A549 (cell line): ENCODE measurements around the gene SIGLECL1. TPM values are rescaled to one million over a fixed set of nuclear protein-coding genes. Genes with fewer than 3 reads are reported as not detected.

Experiments
- ATAC-seq, 2 experiments: fragments of 200-7000 bp in 1 of 2; fragments of >200 bp in 1 of 2; cut with Nextera tagmentation in 1 of 2; cut with Tn5 transposase in 1 of 2; 3 replicates each; pipeline versions ENCODE4 v1.8.0 to v1.9.1; 2018 to 2020; ENCODE audit warnings: mild to moderate bottlenecking in 1 of 2, moderate library complexity in 1 of 2
- CTCF ChIA-PET: fragments of 300-600 bp; sonication (Branson Sonifier 250); formaldehyde crosslinking; extraction: SDS; loops from one replicate; lab custom pipeline; 2021; ENCODE audit warnings: antibody characterized with exemption, inconsistent platforms; lab: Yijun Ruan, JAX
- POLR2A ChIA-PET: fragments of 350-600 bp; formaldehyde crosslinking; extraction: SDS; loops from one replicate; lab custom pipeline; 2021; ENCODE audit warnings: antibody characterized with exemption, inconsistent platforms; lab: Yijun Ruan, JAX
- DNase-seq, 2 experiments: peaks; one replicate each; pipeline versions ENCODE4 v3.0.0 to v3.0.0-alpha.2; 2011 to 2016; ENCODE audit warnings: low read depth in 1 of 2, low spot score in 1 of 2
- FAIRE-seq: peaks from 2 replicates; lab custom pipeline; 2011; peaks lifted over from hg19 to GRCh38; lab: Jason Lieb, UNC
- H3K27ac ChIP-seq, 2 experiments: fragments of >200 bp; sonication (Bioruptor Twin); formaldehyde crosslinking; 3 replicates each; pipeline ENCODE4 v1.5.1; 2016 to 2017
- H3K4me1 ChIP-seq: fragments of >200 bp; sonication (Bioruptor Twin); formaldehyde crosslinking; 3 replicates; pipeline ENCODE4 v1.6.1; 2016
- H3K4me2 ChIP-seq: fragments of >200 bp; sonication (Bioruptor Twin); formaldehyde crosslinking; 3 replicates; pipeline ENCODE4 v1.6.1; 2016
- H3K4me3 ChIP-seq: fragments of >200 bp; sonication (Bioruptor Twin); formaldehyde crosslinking; 3 replicates; pipeline ENCODE4 v1.5.1; 2016
- H3K9me3 ChIP-seq: fragments of >200 bp; sonication (Bioruptor Twin); formaldehyde crosslinking; 3 replicates; pipeline ENCODE4 v1.6.1; 2016
- CBX2 ChIP-seq: fragments of 200-600 bp; sonication (generic); IDR thresholded peaks from 2 replicates; pipeline ENCODE4 v1.6.1; 2016; ENCODE audit warnings: low read depth, mild to moderate bottlenecking, borderline replicate concordance
- CEBPB ChIP-seq, 2 experiments: fragments of >200 bp in 1 of 2; sonication (Bioruptor Twin) in 1 of 2; formaldehyde crosslinking in 1 of 2; IDR thresholded peaks; 2 replicates each; pipeline ENCODE4 v1.6.1; 2012 to 2016
- CHD4 ChIP-seq: fragments of 200-600 bp; sonication (generic); IDR thresholded peaks from 2 replicates; pipeline ENCODE4 v1.6.1; 2016; ENCODE audit warnings: antibody characterized with exemption, mild to moderate bottlenecking, borderline replicate concordance
- EHMT2 ChIP-seq: fragments of 200-600 bp; sonication (generic); IDR thresholded peaks from 2 replicates; pipeline ENCODE4 v1.6.1; 2016; ENCODE audit warnings: antibody characterized with exemption, low read depth, mild to moderate bottlenecking, moderate library complexity
- ELK1 ChIP-seq: fragments of 150-350 bp; IDR thresholded peaks from 2 replicates; pipeline ENCODE4 v1.6.1; 2014; ENCODE audit warnings: low read depth, mild to moderate bottlenecking, low read length
- FOSB ChIP-seq: fragments of 250-450 bp; sonication (Bioruptor Pico); IDR thresholded peaks from 2 replicates; pipeline ENCODE4 v1.5.0; 2020; ENCODE audit warnings: mild to moderate bottlenecking, moderate library complexity
- GATA3 ChIP-seq: IDR thresholded peaks from 2 replicates; pipeline ENCODE4 v1.6.1; 2012; ENCODE audit warnings: borderline replicate concordance
- HDAC2 ChIP-seq: fragments of 200-600 bp; sonication (generic); IDR thresholded peaks from 2 replicates; pipeline ENCODE4 v1.6.1; 2016
- HEYL ChIP-seq: fragments of 250-450 bp; sonication (Bioruptor Pico); IDR thresholded peaks from 2 replicates; pipeline ENCODE4 v1.8.0; 2021; ENCODE audit warnings: mild to moderate bottlenecking, moderate library complexity
- HOXA7 ChIP-seq: fragments of 250-450 bp; sonication (Bioruptor Pico); IDR thresholded peaks from 2 replicates; pipeline ENCODE4 v1.5.0; 2020; ENCODE audit warnings: mild to moderate bottlenecking, moderate library complexity
- HOXB13 ChIP-seq: fragments of 250-450 bp; sonication (Bioruptor Pico); IDR thresholded peaks from 2 replicates; pipeline ENCODE4 v1.5.0; 2020; ENCODE audit warnings: low read depth, mild to moderate bottlenecking, moderate library complexity
- JUN ChIP-seq, 2 experiments: fragments of >200 bp; sonication (Bioruptor Twin); formaldehyde crosslinking; IDR thresholded peaks; 2 replicates in 1 of 2; 3 replicates in 1 of 2; pipeline ENCODE4 v1.6.1; 2016 to 2017
- MAFK ChIP-seq: fragments of 450-650 bp; IDR thresholded peaks from 2 replicates; pipeline ENCODE4 v1.6.1; 2014; ENCODE audit not compliant: partially characterized antibody
- NFE2L2 ChIP-seq: fragments of 150-350 bp; conservative IDR thresholded peaks from 2 replicates; pipeline ENCODE4 v1.6.1; 2014; ENCODE audit warnings: low read length
- NPAS2 ChIP-seq: fragments of 250-450 bp; sonication (Bioruptor Pico); IDR thresholded peaks from 2 replicates; pipeline ENCODE4 v1.8.0; 2022; ENCODE audit warnings: mild to moderate bottlenecking, moderate library complexity, borderline replicate concordance
- NR3C1 ChIP-seq: fragments of >200 bp; sonication (Bioruptor Twin); formaldehyde crosslinking; IDR thresholded peaks from 3 replicates; pipeline ENCODE4 v1.6.1; 2017
- PHF8 ChIP-seq: fragments of 200-600 bp; sonication (generic); IDR thresholded peaks from 2 replicates; pipeline ENCODE4 v1.6.1; 2016; ENCODE audit warnings: low read depth, mild to moderate bottlenecking, antibody characterized with exemption, moderate library complexity, borderline replicate concordance
- POLR2AphosphoS2 ChIP-seq: conservative IDR thresholded peaks from 2 replicates; pipeline ENCODE4 v1.6.1; 2012; ENCODE audit warnings: low read length, improper control_type of control experiment, inconsistent platforms
- RARB ChIP-seq: fragments of 250-450 bp; sonication (Bioruptor Pico); IDR thresholded peaks from 2 replicates; pipeline ENCODE4 v1.8.0; 2021; ENCODE audit warnings: mild to moderate bottlenecking, moderate library complexity
- RCOR1 ChIP-seq: fragments of 150-350 bp; IDR thresholded peaks from 2 replicates; pipeline ENCODE4 v1.6.1; 2014; ENCODE audit warnings: antibody characterized with exemption, low read length, low read depth
- SMC3 ChIP-seq: fragments of >200 bp; sonication (Bioruptor Twin); formaldehyde crosslinking; IDR thresholded peaks from 3 replicates; pipeline ENCODE4 v1.6.1; 2018; ENCODE audit warnings: inconsistent platforms
- SREBF2 ChIP-seq: fragments of 450-650 bp; IDR thresholded peaks from 2 replicates; pipeline ENCODE4 v1.6.1; 2014; ENCODE audit warnings: mild to moderate bottlenecking, moderate library complexity
- USF2 ChIP-seq: fragments of 450-650 bp; IDR thresholded peaks from 2 replicates; pipeline ENCODE4 v1.6.1; 2014; ENCODE audit warnings: antibody characterized with exemption
- ZSCAN20 ChIP-seq: fragments of 250-450 bp; sonication (Bioruptor Pico); IDR thresholded peaks from 2 replicates; pipeline ENCODE4 v1.8.0; 2022; ENCODE audit warnings: mild to moderate bottlenecking, moderate library complexity
- WGBS: methylation state at CpG from one replicate; pipeline ENCODE4 v1.1.6; 2017; ENCODE audit errors: missing lambda C conversion rate; 5-methylcytosine and 5-hydroxymethylcytosine counted together
- polyA plus RNA-seq, 4 experiments: library from polyadenylated mRNA; depleted of rRNA in 3 of 4; stranded (reverse); fragments of >200 nt; fragmentation: RNase III in 1 of 4; extraction: RNeasy Plus Mini Kit Qiagen cat#74134 plus additional on column Dnase treatment in 1 of 4; gene quantifications; 2 replicates in 3 of 4; 3 replicates in 1 of 4; pipeline ENCODE4 v1.2.3, GENCODE V29; 2011 to 2017
- TF ChIP-seq, protein P1 (sequence below): IDR thresholded peaks from 2 replicates; pipeline ENCODE4 v1.6.1; 2012

SIGLECL1 gene
- polyA plus RNA-seq, 2 of the 4 experiments (the other 2 are of a cell fraction): not detected

- FAIRE-seq (no peak), ATAC-seq (no peak), DNase-seq (no peak)
- Histone ChIP-seq H3K9me3 (no peaks in the 10 kb centered on the region), H3K27ac (no peak overlapping the region), H3K4me3 (no peak overlapping the region), H3K4me2 (no peak overlapping the region), H3K4me1 (no peaks in the 10 kb centered on the region)
- POLR2A ChIA-PET: no interaction called here
- WGBS: under 1% methylated on average over 2 of the region's 2 CpGs
- CTCF ChIA-PET: no interaction called here
- TF ChIP-seq CHD4: no peak
- no peak for TF ChIP-seq CEBPB (IDR thresholded peaks at IDR 0.05)
- TF ChIP-seq JUN (IDR thresholded peaks at IDR 0.05): no peak
- TF ChIP-seq SMC3: no peak
- TF ChIP-seq PHF8: no peak
- TF ChIP-seq CBX2: no peak
- no peak for TF ChIP-seq SREBF2
- no peak for TF ChIP-seq GATA3
- no peak for TF ChIP-seq FOSB (CRISPR knock-in tag)
- TF ChIP-seq RCOR1: no peak
- no peak for TF ChIP-seq NR3C1
- no peak for TF ChIP-seq NFE2L2
- TF ChIP-seq RARB (CRISPR knock-in tag): no peak
- TF ChIP-seq HEYL (CRISPR knock-in tag): no peak
- TF ChIP-seq NPAS2 (CRISPR knock-in tag): no peak
- no peak for TF ChIP-seq ZSCAN20
- no peak for TF ChIP-seq ELK1
- TF ChIP-seq POLR2AphosphoS2: no peak
These were observed 22.9 kb upstream of the SIGLECL1 start for GRCh38 chr19:51227966-51228365.

- Histone ChIP-seq H3K9me3 (no peaks in the 10 kb centered on the region), H3K4me2 (no peak overlapping the region), H3K4me1 (no peaks in the 10 kb centered on the region), H3K27ac (no peak overlapping the region), H3K4me3 (no peak overlapping the region)
- DNase-seq (no peak), ATAC-seq (no peak), FAIRE-seq (no peak)
- TF ChIP-seq MAFK: no peak
- TF ChIP-seq HOXA7 (CRISPR knock-in tag): no peak
- no peak for TF ChIP-seq USF2
- TF ChIP-seq SREBF2: no peak
- no peak for TF ChIP-seq EHMT2
- no peak for TF ChIP-seq ZSCAN20
- no peak for TF ChIP-seq HDAC2
- TF ChIP-seq NR3C1: no peak
- TF ChIP-seq, protein P1, sequence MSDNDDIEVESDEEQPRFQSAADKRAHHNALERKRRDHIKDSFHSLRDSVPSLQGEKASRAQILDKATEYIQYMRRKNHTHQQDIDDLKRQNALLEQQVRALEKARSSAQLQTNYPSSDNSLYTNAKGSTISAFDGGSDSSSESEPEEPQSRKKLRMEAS: no peak
- WGBS: 25% methylated on average over 7 of the region's 7 CpGs
- POLR2A ChIA-PET: no interaction called here
- CTCF ChIA-PET: no interaction called here
These were observed 10.0 kb upstream of the SIGLECL1 start for GRCh38 chr19:51240866-51241265.

- TF ChIP-seq HOXB13 (CRISPR knock-in tag) (no peak), GATA3 (no peak)
- no peak for FAIRE-seq
- no peak for DNase-seq
- Histone ChIP-seq H3K4me2 (no peak overlapping the region), H3K27ac (no peak overlapping the region), H3K4me3 (no peak overlapping the region), H3K4me1 (no peaks in the 10 kb centered on the region), H3K9me3 (no peaks in the 10 kb centered on the region)
- no peak for ATAC-seq
- ChIA-PET CTCF (interaction anchor here (0.6 to 2.0 kb wide), 2 partner anchors 17 to 1787 kb away, joined by 3 to 4 read pairs; no protein-coding TSS in a partner anchor), POLR2A (no interaction called here)
- WGBS: 9% methylated on average over 8 of the region's 8 CpGs
These were observed 7.8 kb upstream of the SIGLECL1 start for GRCh38 chr19:51242881-51243630.
